ENCODE data around the gene SECTM1.

GRCh38 chr17:82321947-82322466 is 11.6 kb downstream of the SECTM1 start:
- TF ChIP-seq, protein P1, sequence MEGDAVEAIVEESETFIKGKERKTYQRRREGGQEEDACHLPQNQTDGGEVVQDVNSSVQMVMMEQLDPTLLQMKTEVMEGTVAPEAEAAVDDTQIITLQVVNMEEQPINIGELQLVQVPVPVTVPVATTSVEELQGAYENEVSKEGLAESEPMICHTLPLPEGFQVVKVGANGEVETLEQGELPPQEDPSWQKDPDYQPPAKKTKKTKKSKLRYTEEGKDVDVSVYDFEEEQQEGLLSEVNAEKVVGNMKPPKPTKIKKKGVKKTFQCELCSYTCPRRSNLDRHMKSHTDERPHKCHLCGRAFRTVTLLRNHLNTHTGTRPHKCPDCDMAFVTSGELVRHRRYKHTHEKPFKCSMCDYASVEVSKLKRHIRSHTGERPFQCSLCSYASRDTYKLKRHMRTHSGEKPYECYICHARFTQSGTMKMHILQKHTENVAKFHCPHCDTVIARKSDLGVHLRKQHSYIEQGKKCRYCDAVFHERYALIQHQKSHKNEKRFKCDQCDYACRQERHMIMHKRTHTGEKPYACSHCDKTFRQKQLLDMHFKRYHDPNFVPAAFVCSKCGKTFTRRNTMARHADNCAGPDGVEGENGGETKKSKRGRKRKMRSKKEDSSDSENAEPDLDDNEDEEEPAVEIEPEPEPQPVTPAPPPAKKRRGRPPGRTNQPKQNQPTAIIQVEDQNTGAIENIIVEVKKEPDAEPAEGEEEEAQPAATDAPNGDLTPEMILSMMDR (conservative IDR thresholded peaks at IDR 0.05; ENCODE audit: low read depth, low read length) = no peak
- no peak for TF ChIP-seq EZH2 (IDR thresholded peaks at IDR 0.05; ENCODE audit: low read length, unreplicated experiment)

Data from PC-3 (cell line).